Body of pancreas (tissue), 4 donors: ENCODE results near the gene STOML2. TPM values are rescaled to one million over a fixed set of nuclear protein-coding genes. Genes with fewer than 3 reads are reported as not detected.

Experiments
- ATAC-seq: fragments of 150-250 bp; one replicate; pipeline ENCODE4 v1.9.1; 2016
- DNase-seq, 4 donors: peaks; one replicate each; pipeline ENCODE4 v3.0.0-alpha.2; 2019
- H3K27ac ChIP-seq, 4 donors: fragments of 200-600 bp; sonication (generic); 1 replicate in 3 of 4; 2 replicates in 1 of 4; pipeline versions ENCODE4 v1.5.1 to v1.6.1; 2016 to 2019; ENCODE audit warnings: mild to moderate bottlenecking in 1 of 4, mixed read lengths in 1 of 4, moderate library complexity in 1 of 4
- H3K27me3 ChIP-seq, 2 donors: fragments of 200-600 bp; sonication (generic); one replicate each; pipeline ENCODE4 v1.6.0; 2016; ENCODE audit warnings: mild to moderate bottlenecking in 1 of 2
- H3K36me3 ChIP-seq, 2 donors: fragments of 200-600 bp; sonication (generic); replicated peaks in 1 of 2; 2 replicates each; pipeline ENCODE4 v1.5.1; 2016; ENCODE audit warnings: low read depth in 2 of 2; ENCODE audit not compliant: insufficient read depth in 1 of 2
- H3K4me1 ChIP-seq: fragments of 200-600 bp; sonication (generic); one replicate; pipeline ENCODE4 v1.6.0; 2016
- H3K4me3 ChIP-seq, 2 donors: fragments of 200-600 bp; sonication (generic); 1 replicate in 1 of 2; 2 replicates in 1 of 2; pipeline ENCODE4 v1.5.1; 2016 to 2019
- H3K9me3 ChIP-seq, 3 donors: fragments of 200-600 bp; sonication (generic); 1 replicate in 2 of 3; 2 replicates in 1 of 3; pipeline ENCODE4 v1.5.1; 2016
- POLR2A ChIP-seq, 3 donors: fragments of 450-650 bp; IDR thresholded peaks; one replicate each; pipeline ENCODE4 v1.6.1; 2016; ENCODE audit warnings: antibody characterized with exemption in 3 of 3, mild to moderate bottlenecking in 2 of 3
- WGBS, 2 donors: methylation state at CpG; one replicate each; pipeline ENCODE4 v1.1.5; 2017; 5-methylcytosine and 5-hydroxymethylcytosine counted together
- intact Hi-C: fragments of 100-400 bp; cut with DNase I; formaldehyde crosslinking; loops from one replicate; pipeline ENCODE4 v1.15.1; 2023
- total RNA-seq, 2 donors: library from RNA; depleted of rRNA; stranded (reverse); fragments of >200 nt; gene quantifications; one replicate each; pipeline ENCODE4 v1.1.0, GENCODE V29; 2016
- TF ChIP-seq, protein P1 (sequence below), 7 experiments: fragments of 450-650 bp in 4 of 7; fragments of 200-600 bp in 3 of 7; sonication (generic) in 3 of 7; IDR thresholded peaks; one replicate each; pipeline ENCODE4 v1.5.1; 2016 to 2019; ENCODE audit warnings: antibody characterized with exemption in 7 of 7

Gene STOML2
- total RNA-seq, 2 donors from 2014 or later, result 38.9 to 43.6 TPM

DNA sequence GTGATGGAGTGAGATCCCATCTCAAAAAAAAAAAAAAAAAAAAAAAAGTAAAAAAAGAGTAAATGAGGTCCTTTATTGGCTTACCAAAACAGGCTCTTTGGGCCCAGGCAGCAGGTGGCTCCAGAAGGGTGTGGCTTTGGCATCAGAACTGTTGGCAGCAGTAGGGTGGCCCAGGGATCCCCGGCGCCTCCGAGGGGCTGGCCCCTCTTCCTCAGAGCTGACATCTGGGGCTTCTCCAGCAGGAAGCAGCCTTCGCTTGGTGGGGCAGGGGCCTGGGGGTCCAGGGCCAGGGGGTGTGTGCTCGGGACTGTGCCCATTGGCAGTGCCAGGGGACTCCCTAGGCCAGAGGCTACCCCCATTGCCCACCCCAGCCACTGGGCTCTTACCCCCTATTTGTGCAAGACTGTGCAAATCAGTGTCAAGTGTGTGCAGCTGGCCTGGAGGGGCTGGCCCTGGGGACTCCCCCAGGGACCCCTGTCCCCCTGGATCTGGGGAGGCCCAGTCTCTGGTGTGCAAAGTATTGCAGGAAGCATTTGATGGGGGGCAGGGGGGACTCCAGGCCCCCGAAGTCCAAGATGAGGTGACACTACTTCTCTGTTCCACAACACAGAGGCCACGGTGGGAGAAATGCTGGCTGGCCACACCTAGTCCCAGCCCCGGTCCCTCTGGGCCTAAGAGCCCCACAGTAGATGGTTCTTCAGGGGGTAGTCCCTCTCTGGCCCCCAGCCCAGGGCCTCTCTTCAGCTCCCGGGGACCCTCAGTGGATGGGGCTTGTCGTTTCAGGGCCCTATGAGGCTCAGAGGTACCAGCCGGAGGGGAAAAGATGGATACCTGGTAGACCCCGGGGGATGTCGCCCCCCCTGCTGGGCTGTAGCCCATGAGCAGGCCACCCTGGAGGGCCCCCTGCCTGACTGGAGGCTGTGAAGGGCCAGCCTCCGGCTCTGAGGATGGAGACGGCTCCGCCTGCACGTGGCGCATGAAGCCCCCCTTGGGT is 4.7 kb upstream of the STOML2 start:
- Histone ChIP-seq H3K27ac (no peak overlapping the region), H3K4me1 (peaks cover 27% of the 10 kb centered on the region), H3K36me3 (peaks cover 0 to 9% of the 10 kb centered on the region in 2 donors), H3K4me3 (no peak overlapping the region), H3K27me3 (no peaks in the 10 kb centered on the region), H3K9me3 (no peaks in the 10 kb centered on the region)
- intact Hi-C loops, result no loop called here
- ATAC-seq (no peak), DNase-seq (no peak)
- 83 to 90% methylated on average over 8 to 18 of the region's 18 CpGs for WGBS, 2 donors
- no peak for TF ChIP-seq POLR2A (IDR thresholded peaks at IDR 0.05)
- TF ChIP-seq, protein P1, sequence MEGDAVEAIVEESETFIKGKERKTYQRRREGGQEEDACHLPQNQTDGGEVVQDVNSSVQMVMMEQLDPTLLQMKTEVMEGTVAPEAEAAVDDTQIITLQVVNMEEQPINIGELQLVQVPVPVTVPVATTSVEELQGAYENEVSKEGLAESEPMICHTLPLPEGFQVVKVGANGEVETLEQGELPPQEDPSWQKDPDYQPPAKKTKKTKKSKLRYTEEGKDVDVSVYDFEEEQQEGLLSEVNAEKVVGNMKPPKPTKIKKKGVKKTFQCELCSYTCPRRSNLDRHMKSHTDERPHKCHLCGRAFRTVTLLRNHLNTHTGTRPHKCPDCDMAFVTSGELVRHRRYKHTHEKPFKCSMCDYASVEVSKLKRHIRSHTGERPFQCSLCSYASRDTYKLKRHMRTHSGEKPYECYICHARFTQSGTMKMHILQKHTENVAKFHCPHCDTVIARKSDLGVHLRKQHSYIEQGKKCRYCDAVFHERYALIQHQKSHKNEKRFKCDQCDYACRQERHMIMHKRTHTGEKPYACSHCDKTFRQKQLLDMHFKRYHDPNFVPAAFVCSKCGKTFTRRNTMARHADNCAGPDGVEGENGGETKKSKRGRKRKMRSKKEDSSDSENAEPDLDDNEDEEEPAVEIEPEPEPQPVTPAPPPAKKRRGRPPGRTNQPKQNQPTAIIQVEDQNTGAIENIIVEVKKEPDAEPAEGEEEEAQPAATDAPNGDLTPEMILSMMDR (IDR thresholded peaks at IDR 0.05), result no peak

GRCh38 chr9:35106343-35106730 is 3.4 kb upstream of the STOML2 start:
- WGBS, 2 donors, result 76 to 82% methylated on average over 7 of the region's 7 CpGs
- no peak for DNase-seq
- peaks cover 0 to 9% of the 10 kb centered on the region in 2 donors for H3K36me3 ChIP-seq
- peaks cover 33% of the 10 kb centered on the region for H3K4me1 ChIP-seq
- no peak overlapping the region for H3K27ac ChIP-seq
- no peak for ATAC-seq
- no peak overlapping the region for H3K4me3 ChIP-seq
- H3K27me3 ChIP-seq, result no peaks in the 10 kb centered on the region
- intact Hi-C loops, result no loop called here
- TF ChIP-seq, protein P1 (IDR thresholded peaks at IDR 0.05), result no peak
- TF ChIP-seq POLR2A (IDR thresholded peaks at IDR 0.05), result no peak
- no peaks in the 10 kb centered on the region for H3K9me3 ChIP-seq

DNA sequence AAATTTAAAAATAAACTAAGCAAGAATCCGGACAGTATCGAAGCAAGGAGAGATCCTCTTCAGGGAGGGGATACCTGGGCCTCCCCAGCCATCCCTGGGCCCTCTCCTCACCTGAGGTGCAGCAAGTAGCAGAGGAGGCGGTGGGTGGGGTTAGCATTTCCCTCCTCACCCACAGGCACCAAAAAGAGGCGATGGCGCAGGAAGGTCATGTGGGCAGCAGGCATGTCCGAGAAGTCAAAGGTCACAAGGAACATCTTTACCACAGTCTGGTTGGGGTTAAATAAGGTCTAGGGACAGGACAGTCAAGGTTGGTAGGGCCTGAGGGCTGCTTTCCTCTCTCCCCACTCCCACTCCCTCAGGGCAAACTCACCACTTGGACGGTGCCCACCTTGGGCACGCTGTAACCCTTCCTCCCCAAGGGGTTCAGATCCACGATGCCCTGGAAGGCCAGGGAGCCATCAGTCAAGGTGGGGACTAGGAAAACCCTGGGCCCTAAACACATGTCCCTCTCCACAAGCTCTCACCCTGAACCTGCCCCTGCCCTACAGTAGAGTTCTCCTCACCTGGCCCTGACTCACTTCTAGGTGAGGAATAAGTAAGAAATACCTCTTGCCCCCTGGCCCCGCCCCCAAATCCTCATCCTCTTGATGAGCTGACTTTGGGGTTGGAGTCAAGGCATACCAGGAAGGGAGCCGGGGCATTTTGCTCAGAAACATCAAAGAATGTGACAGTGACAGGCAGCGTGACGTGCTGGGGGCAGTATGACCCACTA is 2.8 kb upstream of the STOML2 start:
- DNase-seq (no peak), ATAC-seq (no peak)
- intact Hi-C loops, result no loop called here
- H3K27me3 ChIP-seq, result no peaks in the 10 kb centered on the region
- no peak overlapping the region for H3K27ac ChIP-seq
- WGBS, 2 donors, result 90 to 92% methylated on average over 9 to 13 of the region's 13 CpGs
- no peaks in the 10 kb centered on the region for H3K9me3 ChIP-seq
- H3K4me1 ChIP-seq, result peaks cover 32% of the 10 kb centered on the region
- H3K4me3 ChIP-seq, result no peak overlapping the region
- H3K36me3 ChIP-seq, result peaks cover 0 to 9% of the 10 kb centered on the region in 2 donors
- TF ChIP-seq, protein P1 (IDR thresholded peaks at IDR 0.05), result no peak
- TF ChIP-seq POLR2A (IDR thresholded peaks at IDR 0.05), result no peak

GRCh38 chr9:35105126-35105525 is 2.2 kb upstream of the STOML2 start:
- Histone ChIP-seq H3K27ac (no peak overlapping the region), H3K27me3 (no peaks in the 10 kb centered on the region), H3K4me3 (no peak overlapping the region), H3K9me3 (no peaks in the 10 kb centered on the region), H3K4me1 (peaks cover 26% of the 10 kb centered on the region), H3K36me3 (peaks cover 0 to 12% of the 10 kb centered on the region in 2 donors)
- no peak for TF ChIP-seq POLR2A (IDR thresholded peaks at IDR 0.05)
- TF ChIP-seq, protein P1 (IDR thresholded peaks at IDR 0.05), result no peak
- ATAC-seq (no peak), DNase-seq (no peak)
- WGBS, 2 donors, result 85 to 95% methylated on average over 12 of the region's 12 CpGs
- intact Hi-C loops, result no loop called here
